GM12891 (cell line): ENCODE results near the gene LGALS12.

Experiments
- POLR2A ChIP-seq: IDR thresholded peaks from 2 replicates; pipeline ENCODE4 v1.6.1; 2011; ENCODE audit warnings: low read depth, low read length, control low read depth
- POLR2AphosphoS5 ChIP-seq: IDR thresholded peaks from 2 replicates; pipeline ENCODE4 v1.6.1; 2011; ENCODE audit warnings: low read depth, low read length, control low read depth
- TAF1 ChIP-seq: IDR thresholded peaks from 2 replicates; pipeline ENCODE4 v1.6.1; 2011; ENCODE audit warnings: low read depth, low read length, control low read depth

DNA sequence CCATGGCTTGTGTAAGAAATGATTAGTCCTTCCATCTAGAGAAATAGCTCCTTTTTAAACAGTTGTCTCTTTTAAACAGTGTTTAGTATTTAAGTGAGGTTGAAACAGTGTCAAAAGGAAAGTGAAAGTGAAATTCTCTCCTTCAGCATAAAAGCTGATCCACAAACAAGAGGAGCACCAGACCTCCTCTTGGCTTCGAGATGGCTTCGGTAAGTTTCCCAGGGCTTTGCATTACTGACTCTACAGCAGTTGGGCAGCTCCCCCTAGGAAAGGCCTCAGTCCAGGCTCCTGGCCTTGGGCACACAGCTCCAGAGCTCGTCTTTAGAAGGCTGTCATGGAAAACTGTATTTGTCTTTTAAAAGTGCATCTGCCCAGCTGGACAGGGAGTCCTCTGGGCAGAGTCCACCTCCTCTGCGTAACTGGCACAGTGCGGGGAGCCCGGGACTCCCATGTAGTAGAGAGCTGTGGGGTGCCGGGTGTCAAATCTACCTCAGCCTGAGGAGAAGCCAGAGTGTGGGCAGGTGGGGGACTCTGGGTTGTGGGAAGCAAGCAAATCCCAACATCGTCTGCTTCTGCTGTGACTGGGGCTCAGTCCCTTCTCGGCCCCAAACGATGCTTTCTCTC lies 30.9 kb downstream of the LGALS12 start, which contains the start of gene PLAAT4:
- TF ChIP-seq POLR2A = no peak
- TF ChIP-seq POLR2AphosphoS5 = no peak
- 0 out of 2 replicates have a peak, but pooled peaks have one; percentile 28 for TF ChIP-seq TAF1
